GM18507 (cell line): Measurements from ENCODE around the gene LPIN3.

Experiments used
- DNase-seq: peaks from one replicate; pipeline ENCODE4 v3.0.0; 2011; ENCODE audit warnings: low read depth; ENCODE audit not compliant: insufficient read length; ENCODE audit errors: extremely low spot score
- FAIRE-seq: peaks from 2 replicates; lab custom pipeline; 2011; peaks lifted over from hg19 to GRCh38; lab: Jason Lieb, UNC

LPIN3 gene

DNA sequence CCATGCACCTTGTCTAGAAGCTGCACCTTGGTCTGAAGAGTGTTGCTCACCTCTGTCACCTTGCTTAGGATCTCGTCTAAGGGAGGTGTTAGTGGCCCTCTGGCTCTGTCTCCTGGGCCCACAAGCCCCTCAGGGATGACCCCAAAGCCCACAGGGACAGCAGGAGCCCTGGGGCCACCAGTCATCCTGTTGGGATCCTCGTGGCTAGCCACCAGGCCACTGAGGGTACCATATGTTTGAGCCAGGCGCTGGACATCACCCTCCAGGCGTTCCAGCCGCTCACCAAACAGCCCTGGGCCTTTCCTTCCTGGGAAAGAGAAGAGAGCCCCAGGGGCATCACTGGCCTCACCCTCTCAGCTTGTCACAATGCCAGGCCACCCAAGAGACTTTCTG, 22.1 kb downstream of the LPIN3 start:
- no peak for FAIRE-seq

DNA sequence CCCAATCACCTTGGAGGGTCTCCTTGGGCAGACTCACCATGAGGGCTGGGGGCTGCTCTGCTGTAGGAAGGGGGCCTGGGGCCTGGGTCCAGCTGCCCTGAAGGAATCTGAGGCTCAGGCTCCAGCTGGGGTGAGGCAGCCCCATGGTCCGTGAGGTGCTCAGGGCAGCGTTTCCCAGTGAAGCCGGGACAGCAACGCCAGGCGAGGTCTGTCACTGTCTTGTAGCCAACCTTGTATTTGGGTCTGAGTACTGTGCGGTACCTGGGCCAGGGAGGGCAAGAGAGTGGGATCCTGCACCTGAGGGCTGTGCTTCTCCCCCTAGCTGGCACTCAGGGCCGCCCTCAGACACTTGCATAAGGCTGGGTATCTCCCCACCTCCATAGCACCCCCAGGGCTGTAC, 23.0 kb downstream of the LPIN3 start:
- FAIRE-seq (no peak), DNase-seq (no peak)

More for the DNA sequence above, 22.1 kb downstream of the LPIN3 start:
- DNase-seq: no peak

DNA sequence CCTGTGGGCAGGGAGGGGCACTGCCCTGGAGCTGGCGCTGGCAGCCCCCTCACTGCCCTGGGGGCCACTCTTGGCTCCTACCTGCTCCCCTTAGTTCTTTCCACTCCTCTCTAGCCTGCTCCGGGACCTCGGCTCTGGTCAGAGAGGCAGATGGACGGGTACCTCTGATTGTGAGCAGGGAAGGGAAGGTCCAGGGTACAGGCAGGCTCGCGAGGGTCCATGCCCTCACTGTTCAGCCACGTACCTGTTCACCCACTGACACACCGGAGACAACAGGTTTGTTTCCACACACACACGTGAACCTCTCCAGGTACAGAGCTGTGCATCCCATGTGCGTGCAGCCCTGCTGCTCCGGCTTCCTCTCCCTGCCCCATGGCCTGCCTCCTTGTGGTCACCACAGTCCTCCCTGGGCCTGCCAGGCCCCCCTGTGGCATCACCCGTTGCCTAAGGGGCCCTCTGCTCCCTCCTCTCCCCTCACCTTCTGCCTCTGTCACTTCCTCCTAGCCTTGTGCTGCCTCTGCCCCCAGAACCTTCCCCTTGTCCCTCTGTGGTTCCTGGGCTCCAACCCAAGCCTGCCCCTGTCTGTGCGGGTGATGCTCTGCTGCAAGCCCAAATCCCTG, 23.7 kb downstream of the LPIN3 start:
- FAIRE-seq: no peak
- no peak for DNase-seq

DNA sequence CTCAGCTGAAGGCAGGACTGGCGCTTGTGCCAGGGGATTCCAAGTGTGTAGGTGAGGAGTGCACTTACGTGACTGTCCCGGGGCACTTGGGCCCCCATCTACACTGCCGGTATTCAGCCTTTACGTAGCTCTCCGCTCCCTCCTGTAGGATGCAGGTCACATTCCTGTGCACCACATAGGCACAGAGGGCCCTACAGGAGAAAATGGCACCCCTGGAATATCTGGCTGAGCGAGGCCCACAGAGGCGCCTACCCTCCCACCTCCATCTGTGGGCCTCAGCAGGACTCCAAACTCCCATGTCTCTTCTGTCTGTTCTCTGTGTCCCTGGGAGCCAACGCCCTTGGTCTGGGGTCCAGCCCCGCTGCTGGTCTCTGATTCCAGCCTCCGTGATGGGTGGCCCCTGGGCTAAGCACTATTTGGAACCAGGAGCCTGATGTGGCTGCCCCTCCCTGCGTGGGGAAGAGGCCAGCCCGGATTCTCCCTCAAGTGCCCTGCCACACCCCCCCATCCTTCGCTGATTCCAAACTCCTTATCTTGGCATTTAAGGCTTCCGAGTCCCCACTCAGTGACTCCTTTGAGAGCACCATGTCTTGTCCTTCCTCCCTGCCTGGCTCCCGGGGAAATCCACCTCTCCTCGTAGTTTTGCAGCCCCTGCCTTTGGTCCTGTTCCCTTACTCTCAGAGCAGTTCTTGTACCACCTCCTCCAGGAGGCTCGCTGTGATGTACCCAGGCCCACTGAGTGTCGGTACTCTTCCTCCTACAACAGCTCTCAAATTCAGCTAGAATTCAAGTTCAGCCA, 24.5 kb downstream of the LPIN3 start:
- FAIRE-seq (no peak), DNase-seq (no peak)

DNA sequence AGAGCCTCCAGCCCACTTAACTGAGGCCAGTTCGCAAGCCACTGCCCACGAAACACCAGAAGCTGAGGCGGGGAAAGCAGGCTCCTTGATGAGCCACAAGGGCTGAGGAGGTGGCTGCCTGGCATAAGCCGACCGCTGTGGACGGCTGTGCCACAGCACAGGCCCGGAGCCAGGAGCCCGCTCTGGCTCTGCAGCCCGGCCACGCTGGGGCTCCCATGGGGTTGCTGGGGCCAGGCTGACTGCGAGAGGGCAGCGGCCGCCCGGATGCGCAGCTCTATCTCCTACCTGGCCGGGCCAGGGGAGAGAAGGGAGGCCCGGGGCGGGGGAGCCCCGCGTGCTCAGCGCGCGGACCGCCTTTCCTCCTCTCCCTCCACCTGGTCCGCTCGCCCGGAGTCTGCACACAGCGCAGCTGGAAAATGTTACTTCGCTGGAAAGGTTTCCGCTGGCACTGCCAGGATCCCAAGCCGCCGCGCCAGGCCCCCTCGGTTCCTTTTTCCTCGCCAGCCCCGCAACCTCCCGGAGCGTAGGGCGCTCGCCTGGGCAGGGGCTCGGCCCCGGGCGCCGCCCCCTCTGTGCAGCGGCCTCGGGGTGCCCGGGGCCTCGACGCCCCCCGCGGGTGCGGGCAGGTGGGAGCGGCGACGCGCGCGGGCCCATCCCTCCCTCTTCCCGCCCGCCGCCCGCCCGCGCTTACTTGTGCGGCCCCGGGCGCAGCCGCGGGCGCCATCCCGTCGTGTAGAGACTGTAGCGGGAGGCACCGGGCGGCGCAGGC, 25.3 kb downstream of the LPIN3 start:
- FAIRE-seq (no peak), DNase-seq (no peak)

DNA sequence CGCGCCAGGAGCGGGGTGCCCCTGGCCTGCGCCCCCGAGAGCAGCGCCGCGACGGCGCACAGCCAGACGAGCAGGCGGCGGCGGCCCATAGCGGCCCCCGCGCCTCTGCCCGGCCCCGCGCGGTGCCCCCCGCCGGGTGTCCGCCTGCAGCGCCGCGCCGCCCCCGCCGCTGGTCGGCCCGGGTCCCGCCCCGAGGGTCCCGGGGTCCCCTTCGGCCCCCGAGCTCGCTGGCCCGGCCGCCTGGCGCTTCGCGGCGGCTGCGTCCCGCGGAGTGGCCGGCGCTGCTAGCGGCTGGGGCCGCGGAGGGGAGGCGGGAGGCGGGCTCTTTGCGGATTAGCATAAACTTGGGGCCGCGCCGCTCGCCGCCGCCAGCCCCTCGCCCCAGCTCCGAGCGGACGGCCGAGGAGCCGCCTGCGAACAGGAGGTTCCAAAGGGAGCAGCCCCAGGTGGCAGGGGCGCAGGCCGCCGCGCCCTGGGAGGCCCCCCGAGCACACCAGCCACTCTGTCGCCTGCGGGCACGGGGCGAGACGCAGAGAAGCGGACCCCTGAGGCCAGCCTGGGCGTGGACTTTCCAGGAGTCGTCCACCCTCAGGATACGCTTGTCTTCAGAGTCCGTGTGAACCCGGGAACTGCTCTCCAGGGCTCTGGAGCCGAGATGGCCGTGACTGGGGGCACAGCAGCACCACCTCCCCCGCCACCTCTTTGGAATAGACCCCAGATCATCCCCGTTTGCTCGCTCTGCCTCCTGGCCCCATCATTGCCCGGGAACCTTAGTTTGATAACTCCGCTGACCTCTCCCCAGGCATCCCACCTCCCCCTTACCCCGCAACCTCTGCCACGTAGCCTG, 26.1 kb downstream of the LPIN3 start, which contains the start of gene EMILIN3:
EMILIN3 (minus strand) TSS at position 273 of the 847 bp plus-strand sequence; CDS start at position 89, 184 bp downstream.
- FAIRE-seq (no peak), DNase-seq (no peak)

DNA sequence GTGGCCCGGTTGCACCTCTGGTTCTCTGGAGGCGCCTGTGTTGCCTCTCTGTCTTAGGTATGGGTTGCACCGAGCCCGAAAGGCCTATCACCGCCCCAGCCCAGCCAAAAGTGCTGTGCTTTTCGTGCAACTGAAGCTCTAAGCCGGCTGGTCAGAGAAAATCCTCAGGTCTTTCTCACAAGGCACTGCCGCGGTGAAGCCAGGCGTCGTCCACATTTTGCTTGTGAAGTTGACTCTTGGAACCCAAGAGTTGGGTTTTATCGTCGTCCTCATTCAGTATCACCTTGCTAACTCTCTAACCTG, 26.7 kb downstream of the LPIN3 start:
- DNase-seq: no peak
- no peak for FAIRE-seq

DNA sequence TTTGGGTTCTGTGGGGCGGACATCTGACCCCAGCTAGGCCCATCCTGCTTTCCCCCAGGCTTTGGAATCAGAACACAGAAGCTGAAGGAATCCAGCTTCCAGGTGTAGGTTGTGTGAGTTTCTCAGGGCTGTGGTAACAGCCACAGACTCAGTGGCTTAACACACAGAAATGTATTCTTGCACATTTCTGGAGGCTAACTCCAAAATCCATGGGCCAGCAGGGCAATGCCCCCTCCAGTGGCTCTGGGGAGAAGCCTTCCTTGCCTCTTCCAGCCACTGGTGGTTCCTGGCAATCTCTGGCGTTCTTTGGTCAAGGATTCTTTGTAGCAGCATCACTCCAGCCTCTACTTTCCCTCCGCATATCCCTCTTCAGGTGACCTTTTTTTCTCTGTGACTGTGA, 27.3 kb downstream of the LPIN3 start:
- DNase-seq: no peak
- no peak for FAIRE-seq

DNA sequence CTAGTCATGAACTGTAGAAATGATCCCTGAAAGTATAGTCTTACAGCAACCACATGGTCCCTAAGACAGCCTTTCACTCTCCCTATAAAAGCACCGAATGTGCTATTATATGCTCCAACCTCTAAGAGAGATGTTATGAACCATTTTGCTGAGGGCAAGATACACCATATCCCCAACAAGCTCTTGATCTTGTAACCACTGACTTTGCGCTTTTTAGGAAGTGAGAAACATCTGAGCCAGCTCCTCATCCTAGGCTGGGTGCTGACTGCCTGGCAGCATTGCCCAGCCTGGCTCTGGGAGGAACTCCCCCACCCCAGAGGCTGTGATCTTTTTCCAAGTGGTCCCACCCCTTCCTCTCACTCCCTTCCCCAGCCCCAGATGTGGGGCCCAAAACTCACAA, 29.1 kb downstream of the LPIN3 start:
- FAIRE-seq: peak; percentile 31
- no peak for DNase-seq

DNA sequence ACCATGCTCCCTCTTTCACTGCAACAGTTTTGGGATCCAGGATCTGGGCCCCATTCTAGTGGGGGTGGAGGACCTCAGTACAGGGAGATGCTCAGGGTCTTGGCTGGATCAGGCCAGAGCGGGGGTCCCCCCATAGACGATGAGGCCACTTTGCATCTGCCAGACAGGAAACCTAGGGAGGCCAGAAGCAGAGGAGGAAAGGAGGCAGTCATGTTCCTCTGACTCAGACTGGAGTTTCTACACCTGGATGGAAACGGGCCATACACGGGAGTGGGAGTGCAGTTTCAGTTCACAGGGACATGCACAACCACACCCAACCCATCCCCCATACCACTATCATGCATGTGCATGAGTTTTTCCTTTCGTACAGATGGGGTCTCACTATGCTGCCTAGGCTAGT, 29.6 kb downstream of the LPIN3 start:
- no peak for FAIRE-seq

DNA sequence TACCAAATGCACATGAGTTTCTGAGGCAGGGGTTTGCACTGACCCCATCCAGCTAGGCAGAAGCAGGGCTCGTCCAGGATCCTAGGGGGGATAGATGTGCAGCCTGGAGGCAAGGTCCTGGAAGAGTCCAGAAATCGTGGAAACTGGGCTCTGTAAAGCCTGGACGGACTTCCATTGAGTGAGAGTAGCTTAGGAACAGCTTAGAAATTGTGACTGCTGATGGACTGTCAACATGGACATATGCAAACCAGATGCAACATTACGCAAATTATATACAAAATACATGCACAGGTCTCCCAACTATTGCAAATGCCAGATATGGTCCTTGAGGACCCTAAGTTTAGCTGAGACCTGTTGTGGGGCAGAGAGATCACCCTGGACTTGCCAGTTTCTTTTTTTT, 30.8 kb downstream of the LPIN3 start:
- FAIRE-seq (no peak), DNase-seq (no peak)

More for the DNA sequence above, 29.6 kb downstream of the LPIN3 start:
- no peak for DNase-seq

DNA sequence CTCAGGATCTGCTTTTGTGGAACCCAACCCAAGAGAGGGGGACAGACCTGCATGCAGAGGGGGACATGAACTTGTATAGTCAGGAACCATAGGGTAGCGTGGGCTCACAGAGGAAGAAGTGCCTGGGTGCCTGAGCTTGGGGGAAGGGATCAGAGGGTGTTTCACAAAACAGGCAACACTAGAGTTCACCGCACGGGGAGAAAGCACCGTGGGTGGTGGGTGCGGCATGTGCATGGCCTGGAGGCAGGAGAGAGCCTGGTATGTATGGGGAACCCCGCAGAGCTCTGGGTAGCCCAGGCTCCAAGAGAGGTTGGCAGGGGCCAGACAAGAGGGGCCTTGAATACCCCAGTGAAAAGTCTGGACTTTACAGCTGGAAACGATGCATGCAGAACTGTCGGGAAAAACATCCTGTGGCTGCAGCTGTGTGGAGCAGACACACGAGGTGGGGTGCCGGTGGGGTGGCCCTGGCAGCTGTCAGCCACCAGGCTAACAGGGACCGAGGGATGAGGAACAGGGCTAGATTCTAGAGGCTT, 32.7 kb downstream of the LPIN3 start:
- FAIRE-seq: no peak

DNA sequence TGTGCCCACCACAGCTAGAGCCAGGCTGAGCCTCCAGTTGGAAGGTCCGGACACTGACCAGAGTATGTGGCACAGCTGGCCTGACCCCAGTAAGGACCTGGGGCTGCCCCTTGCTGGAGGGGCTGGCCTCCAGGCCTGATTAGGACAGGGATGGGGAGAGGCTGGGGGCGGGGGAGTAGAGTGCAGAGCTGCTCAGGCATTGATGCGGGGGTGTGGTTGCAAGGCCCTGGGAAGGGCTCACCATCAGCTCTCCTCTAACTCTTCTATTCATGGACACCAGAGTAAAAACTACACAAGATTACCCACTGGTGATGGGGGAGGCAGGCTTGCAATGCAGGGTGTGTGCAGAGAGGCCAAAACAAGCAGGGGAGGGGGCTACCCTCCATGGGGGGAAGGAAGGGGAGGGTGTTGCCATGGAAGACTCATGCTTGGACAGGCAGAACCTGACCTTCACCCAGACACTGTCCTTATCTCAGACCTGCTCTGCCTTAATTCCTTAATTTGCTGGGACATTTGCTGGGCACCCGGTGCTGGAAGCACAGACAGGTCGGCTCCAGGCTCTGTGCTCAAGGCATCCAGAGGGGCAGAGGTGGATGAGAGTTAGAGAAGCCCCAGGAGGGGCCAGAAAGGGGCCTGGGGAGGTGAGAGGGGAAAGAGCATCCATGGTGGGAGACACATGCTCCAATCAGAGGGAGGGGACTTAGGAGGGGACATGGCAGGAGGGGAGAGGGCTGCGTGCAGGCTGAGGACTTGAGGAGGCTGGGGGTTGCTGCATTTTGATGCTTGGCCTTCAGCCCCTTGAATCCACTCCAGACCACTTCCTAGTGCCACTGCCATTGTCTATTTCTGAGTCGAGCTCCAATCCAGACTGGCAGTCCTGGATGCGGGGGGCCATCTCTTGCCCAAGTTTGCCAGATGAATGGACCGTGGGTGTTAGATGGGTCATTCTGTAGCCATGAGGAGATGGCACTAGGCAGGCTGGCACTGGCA, 33.6 kb downstream of the LPIN3 start:
- no peak for DNase-seq
- no peak for FAIRE-seq

More for the DNA sequence above, 32.7 kb downstream of the LPIN3 start:
- DNase-seq: no peak

DNA sequence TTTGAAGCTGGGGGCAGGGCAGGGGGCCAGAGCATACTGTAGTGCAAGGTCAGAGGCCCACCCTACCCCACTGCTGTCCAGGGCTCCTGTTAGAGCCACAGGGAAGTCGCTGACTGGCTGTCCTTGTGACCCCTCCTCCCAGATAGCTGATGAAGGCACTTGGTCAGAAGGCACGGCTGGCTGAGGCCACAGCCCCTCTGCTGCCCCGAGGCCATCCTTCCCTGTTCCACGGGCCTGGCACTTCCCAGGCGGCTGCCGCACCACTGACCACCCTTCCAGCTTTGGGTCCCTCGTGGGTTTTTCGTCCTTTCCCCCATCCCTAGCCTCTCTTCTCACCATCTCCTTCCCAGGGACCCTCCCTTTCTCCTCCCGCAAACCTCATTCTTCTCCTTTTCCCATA, 35.2 kb downstream of the LPIN3 start:
- FAIRE-seq (no peak), DNase-seq (no peak)

DNA sequence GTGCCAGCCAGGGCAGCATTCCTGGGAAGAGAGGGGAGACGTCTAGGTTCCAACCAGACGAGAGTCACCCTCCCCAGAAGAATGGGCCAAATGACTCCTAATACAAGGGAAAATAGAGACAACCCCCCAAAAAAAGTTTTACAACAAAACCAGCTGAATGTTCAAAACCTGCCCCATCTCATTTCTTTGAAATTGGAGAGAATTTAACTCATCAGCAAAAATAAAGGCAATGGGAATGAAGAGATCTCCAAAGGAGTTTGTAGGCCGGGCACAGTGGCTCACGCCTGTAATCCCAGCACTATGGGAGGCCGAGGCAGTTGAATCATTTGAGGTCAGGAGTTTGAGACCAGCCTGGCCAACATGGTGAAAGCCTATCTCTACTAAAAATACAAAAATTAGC, 35.7 kb downstream of the LPIN3 start:
- DNase-seq: no peak
- FAIRE-seq: no peak

DNA sequence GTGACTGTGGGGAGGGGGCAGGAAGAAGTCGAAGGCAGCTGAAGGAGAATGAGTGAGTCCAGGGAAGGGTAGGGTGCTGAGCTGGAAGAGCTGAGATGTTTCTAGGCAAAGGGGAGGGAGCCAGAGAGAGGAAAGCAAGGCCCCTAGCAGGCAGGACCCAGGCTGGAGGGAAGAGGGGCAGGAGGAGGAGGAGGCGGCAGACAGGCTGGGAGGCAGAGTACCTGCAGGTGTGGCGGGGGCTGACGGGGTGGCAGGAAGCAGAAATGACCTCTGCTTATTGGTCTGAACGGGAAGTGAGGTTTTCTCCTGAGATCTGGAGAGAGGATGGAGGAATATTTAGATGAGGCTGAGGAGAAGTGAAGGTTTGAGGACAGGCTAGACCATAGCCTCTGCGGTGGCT, 36.7 kb downstream of the LPIN3 start:
- FAIRE-seq (no peak), DNase-seq (no peak)

DNA sequence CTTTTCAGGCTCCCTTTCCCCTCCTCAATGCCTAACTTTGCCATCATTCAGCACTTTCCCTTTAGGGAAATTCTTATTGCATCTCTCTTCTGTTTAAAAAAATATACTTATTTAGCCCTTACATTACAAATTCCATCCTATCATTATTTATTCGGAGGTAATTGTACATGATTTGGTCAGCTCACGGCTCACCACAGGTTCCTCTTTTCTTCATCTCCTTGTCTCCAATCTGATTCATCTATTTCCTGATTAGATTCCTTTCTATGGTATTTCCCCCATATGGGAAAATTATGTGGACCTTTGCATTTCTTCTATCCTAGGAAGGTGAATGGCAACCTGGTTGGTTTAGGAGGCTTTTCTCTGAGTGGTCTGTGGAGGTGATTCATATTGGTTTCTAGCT, 38.9 kb downstream of the LPIN3 start:
- DNase-seq: no peak
- FAIRE-seq: no peak

DNA sequence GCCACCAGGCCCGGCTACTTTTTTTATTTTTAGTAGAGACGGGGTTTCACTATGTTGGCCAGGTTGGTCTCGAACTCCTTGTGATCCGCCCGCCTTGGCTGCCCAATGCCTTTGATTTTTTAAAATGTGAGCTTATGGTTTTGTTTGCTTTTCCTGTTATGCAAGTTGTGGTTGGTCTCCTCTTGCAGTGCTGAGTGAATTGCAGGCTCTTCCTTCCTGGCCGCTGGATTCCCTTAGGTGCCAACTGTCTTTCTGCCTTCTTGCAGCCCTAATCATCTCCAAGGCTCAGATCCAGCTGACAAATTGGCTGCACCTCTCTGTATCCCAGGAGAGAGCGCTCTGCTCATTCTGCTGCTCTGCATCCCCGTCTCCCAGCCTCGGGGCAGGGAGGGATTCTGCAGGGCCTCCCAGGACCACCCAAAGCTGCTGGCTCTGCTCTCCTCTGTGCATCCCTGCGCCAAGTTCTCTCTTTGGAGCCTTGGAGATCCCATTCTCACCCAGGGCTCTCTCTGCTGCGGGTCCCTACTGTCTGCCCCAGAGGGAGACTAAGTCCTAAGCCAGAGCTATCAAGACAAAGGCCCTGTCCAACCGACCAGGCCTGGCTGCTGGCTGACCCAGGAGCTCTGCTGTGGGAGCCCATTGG, 40.1 kb downstream of the LPIN3 start:
- FAIRE-seq: no peak
- DNase-seq: no peak
